ENCODE results near the gene ANKRD36C. TPM values are rescaled to one million over a fixed set of nuclear protein-coding genes. Genes with fewer than 3 reads are reported as not detected.
A peak's percentile ranks its signal among the peaks of the same experiment; 100 is the strongest.
"Not testable (repeated sequence)": the region's sequence is repeated elsewhere in the genome, so short reads cannot be mapped to it uniquely, and the experiment has no call there.

ANKRD36C gene
- total RNA-seq, 1 experiment from 2014 or later: 10.9 TPM

DNA sequence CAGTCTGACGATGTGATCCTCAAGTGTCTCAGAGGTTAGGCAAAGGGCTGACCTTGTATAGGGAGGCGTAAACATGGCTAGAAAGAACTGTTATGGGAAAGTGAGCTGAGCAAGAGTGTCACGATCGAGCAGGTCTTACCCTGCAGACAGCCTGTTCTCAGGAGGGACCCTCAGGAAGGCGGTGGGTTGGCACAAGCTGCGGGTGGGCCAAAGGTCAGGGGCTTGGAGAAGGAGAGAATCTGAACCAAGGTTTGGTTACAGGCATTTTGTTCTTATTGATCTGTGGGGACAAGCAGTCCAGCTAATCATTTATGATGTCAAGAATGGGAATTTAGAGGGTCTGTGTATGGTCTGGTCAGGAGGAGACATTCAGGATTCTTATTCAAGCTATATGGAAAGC is 16.4 kb upstream of the ANKRD36C start:
- not testable (repeated sequence) for DNase-seq (ENCODE audit: low read depth)

GRCh38 chr2:96006248-96006647 is 14.6 kb upstream of the ANKRD36C start:
- not testable (repeated sequence) for DNase-seq (ENCODE audit: low read depth)

DNA sequence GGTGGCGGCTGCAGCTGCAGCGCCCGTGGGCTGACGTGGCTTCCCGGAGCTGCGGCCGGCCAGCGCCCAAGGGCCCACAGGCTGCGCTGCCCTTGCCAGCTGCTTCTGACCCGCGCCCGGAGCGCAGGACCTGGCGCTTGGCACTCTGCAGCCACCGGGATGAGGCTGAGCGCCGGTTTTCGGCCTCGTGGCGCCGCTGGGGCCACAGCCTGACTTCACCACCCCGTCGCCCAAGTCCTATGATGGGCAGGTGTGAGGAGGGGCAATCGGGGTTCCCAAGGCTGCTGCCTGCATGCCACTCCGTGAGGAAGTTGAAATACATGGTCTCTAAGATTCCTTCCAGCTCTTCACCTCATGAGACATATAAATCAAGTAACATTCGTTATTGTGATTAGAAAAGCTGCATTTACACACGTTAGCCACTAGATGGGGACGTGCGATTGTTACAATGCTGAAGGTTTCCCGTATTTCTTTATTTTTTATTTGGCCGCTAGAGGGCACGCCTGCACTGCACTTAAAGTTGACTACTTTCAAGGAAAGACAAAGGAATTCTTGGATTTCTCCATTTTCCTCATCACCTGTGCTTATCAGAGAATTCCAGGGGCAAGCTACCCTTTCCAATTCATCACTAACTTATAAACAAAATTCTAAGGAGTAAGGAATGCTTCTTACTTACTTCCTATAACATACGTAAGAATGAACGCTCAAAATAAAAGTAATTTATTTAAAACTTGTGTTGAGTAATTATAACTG is 1.1 kb upstream of the ANKRD36C start:
- DNase-seq (ENCODE audit: low read depth): peak; percentile 46

GRCh38 chr2:95992102-95992501 is 478 bp upstream of the ANKRD36C start:
- DNase-seq (ENCODE audit: low read depth): not testable (repeated sequence)

- DNase-seq (ENCODE audit: low read depth): not testable (repeated sequence)
Observed at GRCh38 chr2:95990884-95991283, 740 bp downstream of the ANKRD36C start.

- DNase-seq (ENCODE audit: low read depth): not testable (repeated sequence)
Observed at GRCh38 chr2:95951662-95952061, 40.0 kb downstream of the ANKRD36C start.

GRCh38 chr2:95948039-95948438 is 43.6 kb downstream of the ANKRD36C start:
- DNase-seq (ENCODE audit: low read depth): not testable (repeated sequence)

DNA sequence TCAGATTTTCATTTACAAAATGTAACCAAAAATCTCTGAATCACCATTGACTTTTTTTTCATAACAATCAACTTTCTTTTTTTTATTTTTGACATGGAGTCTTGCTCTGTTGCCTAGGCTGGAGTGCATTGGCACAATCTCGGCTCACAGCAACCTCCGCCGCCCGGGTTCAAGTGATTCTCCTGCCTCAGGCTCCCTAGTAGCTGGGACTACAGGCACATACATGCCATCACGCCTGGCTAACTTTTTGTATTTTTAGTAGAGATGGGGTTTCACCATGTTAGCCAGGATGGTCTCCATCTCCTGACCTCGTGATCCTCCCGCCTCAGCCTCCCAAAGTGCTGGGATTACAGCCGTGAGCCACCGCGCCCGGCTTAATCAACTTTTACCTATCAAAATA is 51.7 kb downstream of the ANKRD36C start:
- DNase-seq (ENCODE audit: low read depth): not testable (repeated sequence)

GRCh38 chr2:95930740-95931139 is 60.9 kb downstream of the ANKRD36C start:
- not testable (repeated sequence) for DNase-seq (ENCODE audit: low read depth)

DNA sequence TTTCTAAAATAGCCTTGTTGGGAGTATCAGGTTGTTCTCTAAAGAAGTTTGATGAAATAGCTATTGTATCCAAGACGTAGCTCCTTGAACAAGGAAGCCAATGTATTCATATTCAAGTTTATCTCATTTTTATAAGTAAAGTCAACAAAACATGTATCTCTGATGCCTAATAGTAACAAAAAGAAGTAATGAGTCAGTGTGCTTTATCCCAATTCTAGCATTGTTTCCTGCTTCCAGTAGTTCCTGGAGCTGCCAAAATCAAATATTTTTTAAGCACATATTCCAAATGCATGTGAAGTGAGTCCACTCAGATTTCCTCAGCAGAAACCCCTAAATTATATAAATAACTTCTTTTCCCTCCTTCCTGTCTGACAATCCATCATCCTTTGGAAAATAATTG is 74.6 kb downstream of the ANKRD36C start:
- not testable (repeated sequence) for DNase-seq (ENCODE audit: low read depth)

DNA sequence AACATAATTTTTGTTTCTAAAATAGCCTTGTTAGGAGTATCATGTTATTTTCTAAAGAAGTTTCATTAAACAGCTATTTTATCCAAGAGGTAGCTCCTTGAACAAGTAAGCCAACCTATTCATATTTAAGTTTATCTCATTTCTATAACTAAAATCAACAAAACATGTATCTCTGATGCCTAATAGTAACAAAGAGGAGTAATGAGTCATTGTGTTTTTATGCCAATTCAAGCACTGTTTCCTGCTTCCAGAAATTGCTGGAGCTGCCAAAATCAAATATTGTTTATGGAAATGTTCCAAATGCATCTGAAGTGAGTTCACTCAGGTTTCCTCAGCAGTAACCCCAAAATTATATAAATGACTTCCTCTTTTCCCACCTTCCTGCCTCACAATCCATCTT is 76.5 kb downstream of the ANKRD36C start:
- not testable (repeated sequence) for DNase-seq (ENCODE audit: low read depth)

- DNase-seq (ENCODE audit: low read depth): peak; percentile 70
Observed at GRCh38 chr2:95911431-95911830, 80.2 kb downstream of the ANKRD36C start.

- not testable (repeated sequence) for DNase-seq (ENCODE audit: low read depth)
Observed at GRCh38 chr2:95894443-95894842, 97.2 kb downstream of the ANKRD36C start.

DNA sequence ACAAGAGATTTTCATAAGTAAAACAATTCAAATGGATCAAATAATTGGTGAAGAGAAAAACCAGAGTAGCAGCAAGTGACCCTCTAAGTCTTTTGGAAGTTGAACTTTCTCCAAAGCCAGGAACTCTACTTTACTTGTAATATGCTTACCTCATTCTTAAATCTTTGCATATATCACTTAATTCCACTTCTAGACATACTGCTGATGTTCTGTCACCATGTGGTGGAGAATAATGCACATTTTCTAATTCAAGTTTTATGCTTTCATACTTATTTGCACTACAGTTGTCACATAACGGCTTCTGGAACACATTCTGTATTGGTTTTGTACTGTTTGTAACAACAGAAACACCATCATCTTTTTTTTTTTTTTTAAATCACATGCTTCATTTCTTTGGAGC is 123.7 kb downstream of the ANKRD36C start:
- not testable (repeated sequence) for DNase-seq (ENCODE audit: low read depth)

DNA sequence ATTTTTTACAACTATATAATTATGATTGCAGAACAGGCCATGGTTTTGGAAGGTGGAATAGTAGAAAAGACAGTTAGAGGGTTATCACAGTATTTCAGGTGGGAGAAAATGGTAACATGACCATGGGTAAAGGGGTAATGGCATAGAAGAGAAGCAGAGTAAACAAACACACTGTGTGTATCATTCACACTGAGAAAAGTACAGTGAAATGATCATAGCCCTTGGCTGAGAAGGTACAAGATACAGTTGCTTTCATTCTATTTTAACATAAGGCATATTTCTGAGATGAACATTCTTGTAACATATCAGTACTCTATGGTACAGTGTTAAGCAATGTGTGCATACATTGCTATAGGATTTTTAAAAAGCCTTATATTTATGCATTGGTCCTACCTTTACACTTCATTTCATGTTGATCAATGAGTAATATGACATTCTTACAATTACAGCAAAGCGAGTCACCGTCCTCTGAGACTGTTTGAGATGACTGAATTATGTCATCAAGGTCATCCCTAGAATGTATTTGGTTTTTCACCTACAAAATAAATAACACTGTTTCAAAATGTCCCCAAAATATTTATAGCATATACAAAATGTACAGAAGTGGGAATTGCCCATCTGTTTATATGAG is 124.5 kb downstream of the ANKRD36C start:
- not testable (repeated sequence) for DNase-seq (ENCODE audit: low read depth)

DNA sequence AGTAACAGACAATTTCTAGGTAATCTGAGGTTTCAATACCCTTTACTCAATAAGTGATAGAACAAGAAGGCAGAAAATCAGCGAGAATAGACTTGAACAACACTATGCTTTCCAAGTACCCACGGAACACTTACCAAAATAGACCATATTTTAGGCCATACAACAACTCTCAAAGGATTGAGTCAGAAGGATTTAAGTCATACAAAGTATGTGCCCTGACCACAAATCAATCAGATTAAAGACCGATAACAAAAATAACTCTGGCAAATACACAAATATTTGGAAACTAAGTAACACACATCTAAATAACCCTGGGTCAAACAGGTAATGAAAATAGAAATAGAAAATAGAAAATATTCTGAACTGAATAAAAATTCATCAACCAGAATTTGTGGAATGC is 129.5 kb downstream of the ANKRD36C start:
- DNase-seq (ENCODE audit: low read depth): not testable (repeated sequence)

- DNase-seq (ENCODE audit: low read depth): no peak
Observed at GRCh38 chr2:95836151-95836550, 155.5 kb downstream of the ANKRD36C start.

DNA sequence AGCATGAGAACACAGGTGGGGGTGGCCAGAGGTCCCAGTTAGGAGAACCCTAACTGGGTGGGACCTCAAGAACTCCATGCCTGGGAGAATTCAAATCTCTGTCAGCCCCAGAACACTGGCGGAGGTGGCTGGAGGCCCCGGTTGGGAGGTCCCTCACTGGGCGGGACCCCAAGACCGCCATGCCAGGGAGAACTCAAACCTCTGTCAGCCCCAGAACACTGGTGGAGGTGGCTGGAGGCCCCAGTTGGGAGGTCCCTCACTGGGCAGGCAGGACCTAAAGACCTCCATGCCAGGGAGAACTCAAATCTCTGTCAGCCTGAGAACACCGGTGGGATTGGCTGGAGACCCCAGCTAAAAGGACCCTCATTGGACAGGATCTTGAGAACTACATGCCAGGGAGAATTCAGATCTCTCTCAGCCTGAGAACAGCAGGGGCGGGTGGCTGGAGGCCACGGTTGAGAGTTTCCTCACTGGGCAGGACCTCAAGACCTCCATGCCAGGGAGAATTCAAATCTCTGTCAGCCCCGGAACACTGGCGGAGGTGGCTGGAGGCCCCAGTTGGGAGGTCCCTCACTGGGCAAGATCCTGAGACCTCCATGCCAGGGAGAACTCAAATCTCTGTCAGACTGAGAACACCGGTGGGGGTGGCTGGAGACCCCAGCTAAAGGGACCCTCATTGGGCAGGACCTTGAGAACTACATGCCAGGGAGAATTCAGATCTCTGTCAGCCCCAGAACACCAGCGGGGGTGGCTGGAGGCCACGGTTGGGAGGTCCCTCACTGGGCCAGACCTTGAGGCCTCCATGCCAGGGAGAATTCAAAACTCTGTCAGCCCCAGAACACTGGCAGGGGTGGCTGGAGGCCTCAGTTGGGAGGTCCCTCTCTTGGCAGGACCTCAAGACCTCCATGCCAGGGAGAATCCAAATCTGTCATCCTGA is 157.3 kb downstream of the ANKRD36C start:
- DNase-seq (ENCODE audit: low read depth): not testable (repeated sequence)

DNA sequence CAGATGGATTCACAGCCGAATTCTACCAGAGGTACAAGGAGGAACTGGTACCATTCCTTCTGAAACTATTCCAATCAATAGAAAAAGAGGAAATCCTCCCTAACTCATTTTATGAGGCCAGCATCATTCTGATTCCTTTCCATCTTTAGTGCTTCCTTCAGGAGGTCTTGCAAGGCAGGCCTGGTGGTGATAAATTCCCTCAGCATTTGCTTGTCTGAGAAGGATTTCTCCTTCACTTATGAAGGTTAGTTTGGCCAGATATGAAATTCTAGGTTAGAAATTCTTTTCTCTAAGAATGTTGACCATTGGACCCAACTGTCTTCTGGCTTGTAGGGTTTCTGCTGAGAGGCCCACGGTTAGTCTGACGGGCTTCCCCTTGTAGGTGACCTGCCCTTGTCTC is 167.4 kb downstream of the ANKRD36C start:
- not testable (repeated sequence) for DNase-seq (ENCODE audit: low read depth)

- not testable (repeated sequence) for DNase-seq (ENCODE audit: low read depth)
Observed at GRCh38 chr2:95817521-95817920, 174.1 kb downstream of the ANKRD36C start.

DNA sequence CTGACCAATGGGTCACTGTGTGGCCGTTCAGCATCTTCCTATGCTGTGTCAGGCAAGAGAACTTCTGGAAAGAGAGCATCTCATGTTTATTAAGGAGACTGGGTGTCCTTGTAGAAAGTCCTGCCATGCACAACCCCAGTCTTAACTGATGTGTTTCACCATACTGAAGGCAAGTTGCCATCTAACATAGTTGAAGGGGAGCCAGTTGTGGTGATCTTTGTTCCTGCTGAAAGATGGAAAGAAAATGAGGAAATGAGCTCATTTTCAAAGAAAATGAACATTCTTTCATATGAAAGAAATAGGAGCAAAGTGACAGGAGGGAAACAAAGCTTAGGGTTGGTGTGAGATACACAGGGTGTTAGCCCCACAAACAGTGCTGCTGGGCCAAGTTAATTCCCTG is 178.3 kb downstream of the ANKRD36C start:
- DNase-seq (ENCODE audit: low read depth): not testable (repeated sequence)

DNA sequence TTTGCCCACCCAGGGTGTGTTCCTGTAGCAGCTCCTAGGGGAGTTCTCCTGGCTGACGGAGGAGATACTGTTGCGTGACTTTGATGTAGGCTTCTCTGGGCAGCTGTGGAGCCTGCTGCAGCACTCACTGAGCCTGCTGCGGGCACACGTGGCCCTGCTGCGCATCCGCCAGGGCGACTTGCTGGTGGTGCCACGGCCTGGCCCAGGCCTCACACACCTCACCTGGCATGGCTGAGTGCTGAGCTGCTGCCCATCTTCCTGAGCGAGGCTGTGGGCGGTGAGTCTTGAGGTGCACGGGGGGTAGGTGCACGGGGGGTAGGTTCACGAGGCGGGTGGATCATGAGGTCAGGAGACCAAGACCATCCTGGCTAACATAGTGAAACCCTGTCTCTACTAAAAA is 191.7 kb downstream of the ANKRD36C start:
- DNase-seq (ENCODE audit: low read depth): no peak

Data from Daoy (cell line).